K562 (cell line): ENCODE data around the gene TCF19. TPM values are rescaled to one million over a fixed set of nuclear protein-coding genes. Genes with fewer than 3 reads are reported as not detected.
A peak's percentile ranks its signal among the peaks of the same experiment; 100 is the strongest.

Experiments used
- ATAC-seq: fragments of 200-7000 bp; cut with Tn5 transposase; 3 replicates; pipeline ENCODE4 v1.9.1; 2020; ENCODE audit warnings: moderate library complexity
- BruUV-seq: library from RNA; stranded (reverse); fragments of 400-500 nt; replicated peaks from 2 replicates; lab custom pipeline; 2021; lab: Mats Ljungman, UMichigan
- CTCF ChIA-PET: fragments of 300-600 bp; formaldehyde crosslinking; extraction: SDS; loops from one replicate; lab custom pipeline; 2021; ENCODE audit warnings: low intra/inter-chr PET ratio; lab: Yijun Ruan, JAX
- POLR2A ChIA-PET: fragments of 300-600, 350-650 bp; sonication (Branson Sonifier 250); formaldehyde crosslinking; extraction: SDS; loops from one replicate; lab custom pipeline; 2021; ENCODE audit warnings: antibody characterized with exemption, inconsistent platforms; lab: Yijun Ruan, JAX
- DNase-seq, 4 experiments: peaks; one replicate each; pipeline versions ENCODE4 v3.0.0 to v3.0.0-alpha.2; 2011 to 2018; ENCODE audit warnings: low spot score in 3 of 4, mixed read lengths in 3 of 4; ENCODE audit errors: extremely low read depth in 1 of 4
- FAIRE-seq: peaks from 2 replicates; lab custom pipeline; 2011; peaks lifted over from hg19 to GRCh38; lab: Jason Lieb, UNC
- H2AFZ ChIP-seq: 2 replicates; pipeline ENCODE4 v1.6.0; 2011; ENCODE audit warnings: low read depth, low read length, control low read depth, inconsistent platforms
- H3K27ac ChIP-seq: fragments of 200-600 bp; 3 replicates; pipeline ENCODE4 v1.8.0; 2011; ENCODE audit warnings: low read depth, mild to moderate bottlenecking, control low read depth, inconsistent platforms, low read length, moderate library complexity, mixed read lengths; ENCODE audit errors: extremely low read depth
- H3K27me3 ChIP-seq, 2 experiments: fragments of 300-600 bp in 1 of 2; 2 replicates in 1 of 2; 3 replicates in 1 of 2; pipeline versions ENCODE4 v1.6.0 to v1.8.0; 2011; ENCODE audit warnings: inconsistent platforms in 2 of 2, low read length in 2 of 2, mild to moderate bottlenecking in 1 of 2, mixed read lengths in 1 of 2, moderate library complexity in 1 of 2; ENCODE audit not compliant: control insufficient read depth in 2 of 2, insufficient read depth in 2 of 2
- H3K36me3 ChIP-seq: fragments of 300-600 bp; 3 replicates; pipeline ENCODE4 v1.8.0; 2011; ENCODE audit warnings: mild to moderate bottlenecking, low read length, inconsistent platforms; ENCODE audit not compliant: control insufficient read depth, insufficient read depth
- H3K4me1 ChIP-seq, 2 experiments: fragments of 200-600 bp in 1 of 2; replicated peaks in 1 of 2; 2 replicates in 1 of 2; 3 replicates in 1 of 2; pipeline versions ENCODE4 v1.5.1 to v1.8.0; 2011; ENCODE audit warnings: inconsistent platforms in 2 of 2, low read length in 2 of 2, mild to moderate bottlenecking in 1 of 2, mixed read lengths in 1 of 2, moderate library complexity in 1 of 2; ENCODE audit not compliant: control insufficient read depth in 2 of 2, insufficient read depth in 2 of 2
- H3K4me2 ChIP-seq: 2 replicates; pipeline ENCODE4 v1.6.1; 2011; ENCODE audit warnings: low read length, control low read depth, inconsistent platforms, mixed read lengths; ENCODE audit not compliant: insufficient read depth
- H3K4me3 ChIP-seq: fragments of 200-600 bp; sonication (generic), shearing (Covaris generic); 2 replicates; pipeline ENCODE4 v1.5.1; 2016; ENCODE audit warnings: control low read depth, inconsistent platforms
- H3K79me2 ChIP-seq: fragments of 200-600 bp; 3 replicates; pipeline ENCODE4 v1.8.0; 2011; ENCODE audit warnings: low read length, inconsistent platforms; ENCODE audit not compliant: control insufficient read depth, insufficient read depth
- H3K9ac ChIP-seq, 2 experiments: 2 replicates each; pipeline versions ENCODE4 v1.6.0 to v1.6.1; 2011; ENCODE audit warnings: low read depth in 2 of 2, low read length in 2 of 2, control low read depth in 1 of 2, inconsistent platforms in 1 of 2, mild to moderate bottlenecking in 1 of 2, mixed read lengths in 1 of 2; ENCODE audit not compliant: insufficient read depth in 1 of 2
- H3K9me1 ChIP-seq: one replicate; pipeline ENCODE4 v1.6.0; 2011; ENCODE audit warnings: inconsistent platforms, mild to moderate bottlenecking, low read length, moderate library complexity; ENCODE audit not compliant: control insufficient read depth, insufficient read depth
- H3K9me3 ChIP-seq: replicated peaks from 2 replicates; pipeline ENCODE4 v1.5.1; 2011; ENCODE audit warnings: low read depth, low read length, inconsistent platforms; ENCODE audit not compliant: control insufficient read depth, insufficient read depth
- H4K20me1 ChIP-seq: replicated peaks from 2 replicates; pipeline ENCODE4 v1.6.1; 2011; ENCODE audit warnings: low read length, inconsistent platforms, mixed read lengths; ENCODE audit not compliant: control insufficient read depth, insufficient read depth
- MXI1 ChIP-seq: IDR thresholded peaks from 2 replicates; pipeline ENCODE4 v1.6.1; 2011; ENCODE audit warnings: low read depth, mild to moderate bottlenecking, improper control_type of control experiment, low read length
- NR3C1 ChIP-seq: sonication (generic); formaldehyde crosslinking; IDR thresholded peaks from 2 replicates; pipeline ENCODE4 v1.8.1; 2022; ENCODE audit warnings: missing genetic modification reagents
- PCBP1 ChIP-seq: fragments of 200-400 bp; formaldehyde crosslinking; IDR thresholded peaks from 2 replicates; pipeline ENCODE4 v1.6.1; 2018; ENCODE audit warnings: mild to moderate bottlenecking, low read depth, low read length; ENCODE audit not compliant: poor library complexity, severe bottlenecking
- STAT5A ChIP-seq: IDR thresholded peaks from 2 replicates; pipeline ENCODE4 v1.6.1; 2012; ENCODE audit warnings: low read length, inconsistent platforms, borderline replicate concordance
- TEAD1 ChIP-seq, 2 experiments: fragments of 450-650 bp in 1 of 2; sonication (generic) in 1 of 2; formaldehyde crosslinking; IDR thresholded peaks; 2 replicates each; pipeline versions ENCODE4 v1.4.0 to v1.8.0; 2020 to 2022; ENCODE audit warnings: mild to moderate bottlenecking in 2 of 2, missing genetic modification reagents in 1 of 2
- WGBS: fragments of 100-300 bp; shearing (Covaris generic); methylation state at CpG from one replicate; pipeline ENCODE4 v1.1.6; 2016; ENCODE audit warnings: low coverage, mixed read lengths; ENCODE audit not compliant: insufficient coverage; ENCODE audit errors: missing lambda C conversion rate; 5-methylcytosine and 5-hydroxymethylcytosine counted together
- in situ Hi-C: fragments of 300-500 bp; cut with MboI; formaldehyde crosslinking; loops from 4 replicates; pipeline ENCODE4 v1.15.0; 2018; ENCODE audit warnings: inconsistent platforms, mixed read lengths
- intact Hi-C: fragments of 100-400 bp; cut with micrococcal nuclease; formaldehyde crosslinking; loops from 2 replicates; pipeline ENCODE4 v1.14.2; 2022
- polyA plus RNA-seq, 8 experiments: library from polyadenylated mRNA; depleted of rRNA in 4 of 8; stranded (reverse) in 5 of 8; unstranded in 3 of 8; fragments of >200 nt; fragmentation: Nextera tagmentation in 2 of 8; fragmentation: Illumina TruSeq in 1 of 8; extraction: Ambion mirVana in 2 of 8; extraction: Trizol in 1 of 8; gene quantifications; 2 replicates each; pipeline versions ENCODE4 v1.2.1 to v1.2.3, GENCODE V29; 2011 to 2014; ENCODE audit warnings: inconsistent platforms in 1 of 8, missing spikeins in 1 of 8
- total RNA-seq, 7 experiments: library from RNA; depleted of rRNA in 6 of 7; stranded (reverse); fragments of >200 nt in 6 of 7; fragmentation: Illumina TruSeq in 2 of 7; extraction: Trizol in 2 of 7; gene quantifications; 2 replicates each; pipeline versions ENCODE4 v1.2.1 to v1.2.3, GENCODE V29; 2011 to 2021; ENCODE audit warnings: low replicate concordance in 1 of 7

Gene TCF19
- total and polyA plus RNA-seq, 9 of the 15 experiments (the other 6 are each of a cell fraction or from before 2014, with no cell fraction given) = 4.2 to 42.5 (median 25.7) TPM

DNA sequence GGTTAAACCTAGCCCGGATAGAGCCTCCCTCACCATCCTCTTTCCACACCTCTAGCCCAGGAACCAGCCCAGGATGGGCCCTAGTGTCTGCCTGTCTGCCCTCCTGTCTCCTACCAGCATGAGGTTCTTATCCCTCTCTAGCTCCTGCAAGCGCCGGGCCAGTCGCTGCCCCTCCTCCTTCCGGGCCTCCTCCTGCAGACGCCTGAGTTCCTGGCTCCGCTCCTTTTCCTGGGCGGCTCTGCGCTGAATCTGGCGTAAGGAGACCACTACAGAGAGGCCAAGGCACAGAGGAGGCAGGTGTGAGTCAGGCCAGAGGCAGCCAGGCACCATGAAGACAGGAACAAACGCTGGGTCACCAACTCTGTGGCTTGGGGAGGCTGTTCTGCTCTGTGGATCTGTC lies 15.2 kb upstream of the TCF19 start (continued):
- TF ChIP-seq TEAD1 (CRISPR knock-in tag; IDR thresholded peaks at IDR 0.05) = no peak

GRCh38 chr6:31144296-31144969 lies 14.0 kb upstream of the TCF19 start:
- TSS peak; percentile 28 for BruUV-seq
- ATAC-seq = no peak

More at GRCh38 chr6:31144296-31144969, 14.0 kb upstream of the TCF19 start:
- Histone ChIP-seq H3K27me3 (no peaks in the 10 kb centered on the region; a peak in 1 of 5 replicates), H3K4me1 (peaks cover 0 to 4% of the 10 kb centered on the region in 2 experiments; a peak in 3 of 5 replicates), H3K9me3 (no peaks in the 10 kb centered on the region), H3K9me1 (no peaks in the 10 kb centered on the region), H4K20me1 (no peaks in the 10 kb centered on the region; the same call in 1 of the 2 replicates), H3K9ac (peak overlapping the region in 1 of 2 experiments; percentile 45; a peak in 1 of 4 replicates), H3K4me3 (no peak overlapping the region), H3K4me2 (no peak overlapping the region), H3K36me3 (peaks cover 46% of the 10 kb centered on the region; the same call in 2 of the 3 replicates), H3K79me2 (no peaks in the 10 kb centered on the region), H2AFZ (no peak overlapping the region), H3K27ac (no peak overlapping the region)
- ChIA-PET CTCF (interaction anchor here (0.8 kb wide), 1 partner anchor 8 kb away, joined by 3 read pairs; no protein-coding TSS in a partner anchor), POLR2A (interaction anchor here (0.6 to 2.6 kb wide), 6 partner anchors 11 to 236 kb away, joined by 3 to 7 read pairs (median 4); partner anchors contain the start of genes CCHCR1 and TCF19)
- DNase-seq (no peak), FAIRE-seq (no peak)
- in situ Hi-C loops (no loop called here), intact Hi-C loops (no loop called here)
- TF ChIP-seq NR3C1 (CRISPR knock-in tag) = no peak
- no peak for TF ChIP-seq PCBP1
- no peak for TF ChIP-seq STAT5A
- no peak for TF ChIP-seq MXI1
- 89% methylated on average over 15 of the region's 18 CpGs for WGBS
